Stimulated activated CD4-positive, alpha-beta T cell treated with anti-CD3 and anti-CD28 coated beads, TNF-alpha, amount 100 ng/mL, for 24 hours (primary cell): ENCODE measurements around the gene SPATA19.
"Not testable (repeated sequence)": the region's sequence is repeated elsewhere in the genome, so short reads cannot be mapped to it uniquely, and the experiment has no call there.

Experiments used
- DNase-seq, 3 experiments: peaks; one replicate each; pipeline ENCODE4 v3.0.0-alpha.2; 2020; ENCODE audit warnings: low read depth in 3 of 3

The SPATA19 gene, protein sequence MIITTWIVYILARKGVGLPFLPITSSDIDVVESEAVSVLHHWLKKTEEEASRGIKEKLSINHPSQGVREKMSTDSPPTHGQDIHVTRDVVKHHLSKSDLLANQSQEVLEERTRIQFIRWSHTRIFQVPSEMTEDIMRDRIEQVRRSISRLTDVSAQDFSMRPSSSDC

DNA sequence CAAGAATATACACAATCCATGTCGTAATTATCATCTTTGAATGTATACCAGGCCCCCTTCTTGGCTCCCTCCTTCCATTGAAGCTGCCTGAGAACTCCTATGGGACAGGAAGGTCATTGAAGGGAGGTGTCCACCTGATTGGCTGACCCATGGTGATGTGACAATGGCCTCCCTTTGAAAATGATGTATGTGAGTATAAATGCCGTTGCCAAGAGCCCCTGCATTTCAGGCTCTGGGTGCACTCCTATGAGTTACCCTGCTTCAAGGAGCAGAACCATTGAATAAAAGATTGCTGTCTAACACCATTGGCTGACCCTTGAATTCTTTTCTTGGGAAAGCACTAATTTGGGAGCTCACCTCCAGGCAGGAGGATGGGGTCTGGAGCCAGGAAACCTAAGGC is at the start of gene SPATA19:
Gene SPATA19 (minus strand): TSS at position 101 of the 400 bp plus-strand sequence. CDS start 67 bp downstream, at position 34.
- no peak for DNase-seq

- DNase-seq, result no peak
These were observed 49.8 kb upstream of the SPATA19 start for GRCh38 chr11:133895061-133895479.

DNA sequence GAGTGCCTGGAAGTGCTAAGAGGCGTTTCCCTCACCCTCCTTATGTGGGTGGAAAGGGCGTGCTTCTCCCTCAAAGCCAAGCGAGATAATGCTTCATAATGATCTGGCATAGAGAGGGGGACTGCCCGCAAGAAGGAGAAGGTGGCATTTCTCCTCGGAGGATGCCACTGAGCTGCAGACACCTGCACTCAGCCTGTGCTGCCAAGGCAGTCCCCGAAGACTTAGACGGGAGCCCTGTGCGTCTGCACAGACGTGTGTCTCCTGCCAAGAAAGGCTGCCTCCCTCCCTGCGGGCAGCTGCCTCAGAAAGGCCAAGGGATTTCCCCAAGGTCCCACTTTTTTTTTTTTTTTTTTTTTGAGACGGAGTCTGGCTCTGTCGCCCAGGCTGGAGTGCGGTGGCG is 48.1 kb upstream of the SPATA19 start:
- no peak for DNase-seq

GRCh38 chr11:133892584-133893380 is 47.5 kb upstream of the SPATA19 start:
- no peak for DNase-seq

DNA sequence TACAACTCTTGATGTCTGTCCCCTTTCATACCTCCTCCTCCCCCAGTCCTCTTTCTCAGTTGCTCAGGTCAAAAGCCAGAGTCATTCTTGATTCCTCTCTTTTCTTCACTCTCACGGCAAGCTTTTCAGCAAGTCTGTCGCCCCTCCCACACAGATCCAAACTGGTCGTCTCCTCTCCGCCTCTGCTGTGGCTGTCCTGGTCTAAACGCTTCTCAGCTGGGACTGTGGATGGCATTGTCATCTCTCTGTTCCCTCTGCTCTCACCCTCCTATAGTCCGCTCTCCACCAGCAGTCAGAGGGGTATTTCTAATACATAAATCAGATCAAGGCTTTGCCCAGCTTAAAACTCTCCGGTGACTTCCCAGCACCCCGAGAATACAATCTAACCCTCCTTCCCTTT is 46.8 kb upstream of the SPATA19 start:
- DNase-seq, result no peak

GRCh38 chr11:133889893-133890292 is 44.6 kb upstream of the SPATA19 start:
- DNase-seq, result no peak

GRCh38 chr11:133889188-133889587 is 43.9 kb upstream of the SPATA19 start:
- no peak for DNase-seq

- DNase-seq, result no peak
These were observed 42.5 kb upstream of the SPATA19 start for GRCh38 chr11:133887692-133888332.

DNA sequence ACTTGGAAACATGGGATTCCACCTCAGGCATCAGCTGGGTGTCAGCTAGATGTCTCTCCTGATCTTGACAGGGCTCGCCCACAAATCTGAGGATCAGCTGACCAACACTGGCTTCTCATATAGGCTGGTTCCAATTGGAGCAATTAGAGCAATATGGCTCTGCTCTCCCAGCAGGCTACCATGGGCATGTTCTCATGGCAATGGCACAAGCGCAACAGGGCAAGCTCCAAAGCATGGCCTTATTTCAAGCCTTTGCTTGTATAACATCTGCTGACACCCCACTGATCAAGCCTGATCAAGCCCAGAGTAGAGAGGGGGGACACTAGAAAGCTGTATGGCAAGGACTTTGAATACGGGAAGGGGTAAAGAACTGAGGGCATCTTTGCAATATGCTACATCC is 40.7 kb upstream of the SPATA19 start:
- DNase-seq, result no peak

DNA sequence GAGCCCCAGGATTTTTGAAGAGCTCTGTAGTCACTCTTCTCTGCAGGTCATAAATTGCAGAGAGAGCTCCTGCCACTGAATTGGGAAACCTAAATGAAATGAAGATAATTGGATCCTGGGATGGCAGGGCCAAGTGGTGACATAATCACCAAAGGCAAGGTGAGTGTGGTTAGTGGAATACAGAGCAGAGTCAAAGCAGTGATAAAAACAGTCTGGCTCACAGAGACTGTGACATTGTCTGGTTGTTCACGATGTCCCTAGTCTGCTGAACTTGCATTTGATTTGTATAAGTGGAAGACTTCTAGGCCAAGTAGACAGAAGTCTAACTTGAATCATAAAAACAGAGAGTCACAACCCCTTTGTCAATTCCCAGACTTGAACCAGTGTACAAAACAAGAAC is 26.8 kb upstream of the SPATA19 start:
- DNase-seq, result no peak

DNA sequence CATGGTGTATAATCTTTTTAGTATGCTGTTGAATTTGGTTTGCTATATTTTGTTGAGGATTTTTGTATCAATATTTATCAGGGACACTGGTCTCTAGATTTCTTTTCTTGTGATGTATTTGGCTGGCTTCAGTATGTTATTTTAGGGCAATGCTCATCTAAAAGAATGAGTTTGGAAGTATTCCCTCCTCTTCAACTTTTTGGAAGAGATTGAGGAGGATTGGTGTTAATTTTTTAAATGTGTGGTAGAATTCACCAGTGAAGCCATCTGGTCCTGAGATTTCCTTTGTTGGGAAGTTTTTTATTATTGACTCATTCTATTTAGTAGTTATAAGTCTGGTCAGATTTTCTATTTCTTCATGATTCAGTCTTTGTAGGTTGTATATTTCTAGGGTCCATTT is 22.1 kb upstream of the SPATA19 start:
- DNase-seq, result no peak

DNA sequence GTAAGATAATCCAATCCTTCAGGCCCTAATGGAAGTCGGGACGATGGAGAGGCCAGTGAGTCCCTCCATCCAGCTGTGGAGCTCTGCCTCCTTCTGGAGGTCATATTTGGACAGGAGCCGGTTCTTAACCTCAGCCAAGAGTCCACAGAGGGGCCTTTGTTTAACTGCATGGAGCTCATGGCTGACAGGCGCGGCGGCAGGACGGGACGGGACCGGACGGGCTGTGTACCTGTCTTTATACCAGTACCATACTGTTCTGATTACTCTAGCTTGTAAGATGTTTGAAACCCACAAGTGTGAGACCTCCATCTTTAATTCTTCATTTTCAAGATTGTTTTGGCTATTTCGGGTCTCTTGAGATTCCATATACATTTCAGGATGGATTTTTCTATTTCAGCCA is 20.2 kb upstream of the SPATA19 start:
- DNase-seq, result no peak

GRCh38 chr11:133864756-133865155 is 19.4 kb upstream of the SPATA19 start:
- no peak for DNase-seq

GRCh38 chr11:133860151-133860550 is 14.8 kb upstream of the SPATA19 start:
- no peak for DNase-seq

- DNase-seq, result not testable (repeated sequence)
These were observed 9.1 kb upstream of the SPATA19 start for GRCh38 chr11:133854330-133854960.

DNA sequence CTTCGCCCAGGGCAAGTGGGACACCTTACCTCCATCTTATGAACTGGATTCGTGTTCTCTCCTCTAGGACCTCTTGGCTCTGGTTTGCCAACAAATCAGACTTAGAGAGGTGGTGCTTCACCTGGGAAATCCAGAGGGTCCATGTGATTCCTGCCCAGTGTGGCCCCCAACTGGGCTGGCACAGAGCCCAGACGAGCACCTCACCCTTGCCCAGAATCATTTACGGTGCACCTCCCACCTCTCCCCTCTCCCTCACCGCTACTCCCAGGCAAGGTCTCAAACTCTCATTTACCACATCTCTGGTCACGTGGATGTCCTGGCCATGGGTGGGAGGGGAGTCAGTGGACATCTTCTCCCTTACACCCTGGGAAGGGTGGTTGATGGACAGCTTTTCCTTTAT is 1.1 kb downstream of the SPATA19 start:
- DNase-seq, result no peak

GRCh38 chr11:133843454-133843987 is 1.8 kb downstream of the SPATA19 start:
- no peak for DNase-seq

DNA sequence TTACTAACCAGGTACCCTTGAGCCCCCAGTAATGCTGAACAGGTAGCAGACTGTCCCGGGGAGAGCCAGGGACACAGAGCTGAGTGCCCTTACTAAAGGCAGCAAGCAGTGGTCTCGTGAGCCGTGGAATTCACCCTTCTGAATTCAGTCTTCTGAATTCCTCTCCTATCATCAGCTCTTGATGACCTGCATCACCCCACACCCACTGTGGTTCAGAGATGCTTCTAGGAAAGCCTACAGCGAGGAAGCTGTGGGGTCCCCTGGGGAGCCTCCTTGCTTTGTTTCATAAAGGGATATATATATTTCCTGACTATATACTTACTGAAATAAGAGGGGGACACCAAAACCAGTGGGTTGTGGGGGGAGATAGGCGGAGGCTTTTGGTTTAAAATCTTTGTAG is 2.6 kb downstream of the SPATA19 start:
- no peak for DNase-seq

- no peak for DNase-seq
These were observed 3.3 kb downstream of the SPATA19 start for GRCh38 chr11:133842053-133842452.

GRCh38 chr11:133841279-133842043 is 3.9 kb downstream of the SPATA19 start:
- DNase-seq, result no peak

DNA sequence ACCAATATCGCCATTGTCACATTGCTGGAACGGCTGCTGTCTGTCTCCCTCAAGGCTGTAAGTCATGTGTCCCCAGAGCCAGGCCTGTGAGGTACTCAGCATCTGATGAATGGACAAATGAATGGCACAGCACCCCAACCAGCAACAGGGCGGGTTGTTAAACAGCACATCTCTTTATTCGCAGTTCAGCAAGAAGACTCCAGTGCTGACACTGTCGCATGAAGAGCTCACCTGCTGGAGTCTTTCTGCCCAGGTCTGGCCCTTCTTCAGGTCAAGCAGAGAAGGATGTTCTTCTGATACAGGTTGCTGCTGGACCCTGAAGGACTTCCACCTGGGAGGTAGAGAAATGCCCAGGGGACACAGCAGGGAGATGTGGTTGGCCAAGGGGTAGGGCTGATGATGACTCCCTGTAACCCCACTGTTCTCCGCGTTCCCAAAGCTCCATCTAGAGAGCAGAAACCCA is 4.8 kb downstream of the SPATA19 start:
- DNase-seq, result no peak
